ENCODE data around the gene HIVEP3.

Gene HIVEP3

DNA sequence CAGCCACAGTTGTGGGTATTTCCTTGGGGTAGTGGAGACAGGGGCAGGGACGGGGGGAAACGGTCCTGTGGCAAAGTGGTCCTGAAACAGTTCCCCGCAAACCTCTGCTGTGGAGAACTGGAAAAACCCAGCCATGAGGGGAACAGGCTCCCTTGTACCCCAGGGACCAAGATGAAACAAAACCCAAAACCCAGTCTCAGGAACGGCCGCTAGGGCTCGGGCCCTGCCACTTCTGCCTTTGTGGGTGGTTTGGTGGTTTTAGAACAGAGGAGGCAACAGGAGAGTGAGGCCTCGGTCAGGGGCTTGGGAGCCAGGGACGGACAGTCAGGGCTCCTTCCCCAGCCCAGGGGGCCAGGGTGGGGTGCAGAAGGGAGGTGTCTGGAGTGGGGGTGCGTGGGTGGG is 409.5 kb downstream of the HIVEP3 start:
- no peaks in the 10 kb centered on the region for H3K9me3 ChIP-seq (ENCODE audit: low read depth, low read length)
- no peak overlapping the region for H3K27ac ChIP-seq
- DNase-seq (ENCODE audit: low read depth, low spot score): no peak
- no peak overlapping the region for H3K4me3 ChIP-seq
- TF ChIP-seq FOXP2 (optimal IDR thresholded peaks at IDR 0.05; ENCODE audit: control extremely low read depth, extremely low read length, insufficient read depth) (no peak), POLR2AphosphoS5 (IDR thresholded peaks at IDR 0.05; ENCODE audit: borderline replicate concordance, low read depth, low read length) (no peak)
- no peaks in the 10 kb centered on the region for H3K36me3 ChIP-seq (ENCODE audit: insufficient read depth, low read length)
- no peak overlapping the region for H3K9ac ChIP-seq (ENCODE audit: insufficient read length)

DNA sequence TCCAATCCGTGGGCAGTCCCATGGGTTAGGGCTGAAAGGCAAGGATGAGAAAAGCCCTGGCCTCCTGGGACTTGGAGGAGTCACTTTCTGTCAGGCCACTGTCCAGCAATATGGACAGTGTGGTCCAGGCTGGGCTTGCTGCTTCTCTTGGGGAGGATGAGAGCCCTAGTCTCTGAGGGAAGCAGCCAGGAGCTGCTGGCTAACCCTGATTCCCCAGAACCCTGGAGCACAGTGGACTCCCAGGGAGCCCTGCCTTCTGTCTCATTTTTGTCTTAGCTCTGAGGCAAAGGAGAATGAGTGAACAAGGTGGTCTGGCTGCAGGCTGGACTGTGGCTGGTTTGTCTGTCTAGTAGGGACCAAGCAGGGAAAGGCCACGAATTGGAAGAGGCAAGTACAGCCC is 410.4 kb downstream of the HIVEP3 start:
- no peak for TF ChIP-seq EZH2 (IDR thresholded peaks at IDR 0.05)
- TF ChIP-seq POLR2AphosphoS5 (IDR thresholded peaks at IDR 0.05; ENCODE audit: borderline replicate concordance, low read depth, low read length): no peak
- no peak for TF ChIP-seq FOXP2 (optimal IDR thresholded peaks at IDR 0.05; ENCODE audit: control extremely low read depth, extremely low read length, insufficient read depth)
- no peak for DNase-seq (ENCODE audit: low read depth, low spot score)
- no peak overlapping the region for H3K27ac ChIP-seq
- no peaks in the 10 kb centered on the region for H3K9me3 ChIP-seq (ENCODE audit: low read depth, low read length)
- H3K36me3 ChIP-seq (ENCODE audit: insufficient read depth, low read length): no peaks in the 10 kb centered on the region
- H3K9ac ChIP-seq (ENCODE audit: insufficient read length): no peak overlapping the region
- no peak overlapping the region for H3K4me3 ChIP-seq

DNA sequence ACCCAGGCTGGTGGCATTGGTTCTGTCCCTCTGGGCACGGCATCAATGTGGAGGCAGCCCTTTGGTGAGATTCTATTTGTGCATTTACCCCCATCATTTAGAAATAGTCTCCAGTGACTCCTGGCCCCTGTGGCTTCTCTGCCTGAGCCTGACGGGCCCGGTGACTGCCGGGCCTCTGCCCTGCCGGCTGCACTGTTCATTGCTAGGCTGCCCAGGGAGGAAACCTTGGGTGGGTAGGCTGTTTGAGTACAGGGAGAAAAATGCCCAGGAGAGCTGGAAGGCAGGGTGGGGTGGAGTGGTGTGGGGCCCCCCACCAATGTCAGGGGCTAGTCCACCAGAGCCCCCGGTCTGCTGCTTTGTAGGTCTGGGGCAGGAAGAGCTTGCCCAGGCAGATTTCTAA is 410.9 kb downstream of the HIVEP3 start:
- Histone ChIP-seq H3K36me3 (ENCODE audit: insufficient read depth, low read length) (no peaks in the 10 kb centered on the region), H3K9ac (ENCODE audit: insufficient read length) (no peak overlapping the region), H3K9me3 (ENCODE audit: low read depth, low read length) (no peaks in the 10 kb centered on the region), H3K4me3 (no peak overlapping the region), H3K27ac (no peak overlapping the region)
- TF ChIP-seq FOXP2 (optimal IDR thresholded peaks at IDR 0.05; ENCODE audit: control extremely low read depth, extremely low read length, insufficient read depth) (no peak), EZH2 (IDR thresholded peaks at IDR 0.05) (no peak), POLR2AphosphoS5 (IDR thresholded peaks at IDR 0.05; ENCODE audit: borderline replicate concordance, low read depth, low read length) (no peak)
- DNase-seq (ENCODE audit: low read depth, low spot score): no peak

DNA sequence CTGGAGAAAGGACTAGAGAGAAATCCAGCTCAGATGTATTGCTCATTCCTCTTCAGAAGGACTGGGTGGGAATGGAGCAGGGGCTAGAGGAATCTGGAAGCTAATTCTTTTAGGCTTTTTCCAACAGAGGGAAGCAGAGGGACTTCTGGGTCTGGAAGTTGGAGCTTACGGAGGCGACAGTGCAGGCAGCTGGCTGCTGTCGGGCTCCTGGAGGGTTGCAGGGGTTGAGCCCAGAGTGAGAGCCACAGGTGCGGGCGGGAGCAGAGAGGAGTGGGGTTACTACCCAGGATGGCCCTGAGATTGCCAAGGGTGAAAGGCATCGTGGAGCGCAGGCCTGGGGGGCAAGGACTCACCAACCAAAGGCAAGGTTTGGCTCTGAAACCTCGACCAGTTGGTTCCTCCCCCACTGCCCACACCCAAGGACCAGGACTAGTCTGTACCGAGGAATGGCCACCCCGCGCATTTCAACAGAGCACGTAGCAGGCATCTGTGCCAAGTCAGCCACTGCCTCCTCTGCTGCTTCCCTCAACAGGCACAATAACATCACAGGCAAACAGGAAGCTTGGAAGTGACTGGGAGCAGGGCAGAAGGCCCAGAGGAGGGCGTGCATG is 411.5 kb downstream of the HIVEP3 start:
- H3K27ac ChIP-seq: no peak overlapping the region
- H3K9ac ChIP-seq (ENCODE audit: insufficient read length): no peak overlapping the region
- H3K36me3 ChIP-seq (ENCODE audit: insufficient read depth, low read length): no peaks in the 10 kb centered on the region
- TF ChIP-seq FOXP2 (optimal IDR thresholded peaks at IDR 0.05; ENCODE audit: control extremely low read depth, extremely low read length, insufficient read depth) (no peak), POLR2AphosphoS5 (IDR thresholded peaks at IDR 0.05; ENCODE audit: borderline replicate concordance, low read depth, low read length) (no peak), EZH2 (IDR thresholded peaks at IDR 0.05) (no peak)
- DNase-seq (ENCODE audit: low read depth, low spot score): no peak
- no peaks in the 10 kb centered on the region for H3K9me3 ChIP-seq (ENCODE audit: low read depth, low read length)
- H3K4me3 ChIP-seq: no peak overlapping the region

DNA sequence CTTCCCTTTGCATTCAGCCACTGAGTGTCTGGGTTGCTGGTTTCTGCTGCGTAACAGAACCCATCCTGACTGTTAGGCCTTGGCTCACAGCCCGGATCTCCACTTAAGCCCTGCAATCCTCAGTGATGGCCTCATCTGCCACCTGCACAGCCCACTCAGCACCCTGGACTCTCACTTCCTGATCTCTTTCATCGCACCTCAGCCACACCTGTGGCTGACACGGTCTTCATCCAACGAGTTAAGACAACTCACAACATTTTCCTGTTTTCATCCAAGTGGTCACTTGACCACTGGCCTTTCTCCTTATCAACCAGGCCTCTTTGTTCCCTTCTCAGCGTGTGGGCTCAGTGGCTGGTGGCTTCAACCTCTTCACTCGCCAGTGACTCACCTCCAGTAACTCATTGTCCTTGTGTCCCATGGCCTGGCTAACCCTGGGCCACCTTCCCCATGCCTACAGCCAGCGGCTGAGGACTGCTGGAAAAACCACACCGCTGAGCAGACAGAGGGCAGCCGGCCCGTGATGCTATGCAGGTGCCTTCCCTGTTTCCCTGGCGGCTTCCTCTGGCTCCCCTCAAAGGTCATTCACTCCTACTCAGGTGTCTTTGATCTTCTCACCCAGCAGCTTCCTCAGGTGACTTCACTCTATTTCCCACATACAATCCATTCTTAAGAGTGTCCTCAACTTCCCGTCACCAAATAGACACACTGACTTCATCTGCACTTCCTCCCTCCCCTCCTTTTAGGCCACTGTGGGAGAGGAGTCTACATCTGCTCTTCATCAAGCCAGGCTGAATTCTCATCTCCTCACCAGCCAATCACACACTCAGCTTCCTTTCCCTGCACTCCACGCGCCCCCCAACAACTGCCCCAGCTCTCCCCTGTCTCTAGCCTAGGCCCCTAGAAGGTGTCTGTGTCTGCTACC is 414.3 kb downstream of the HIVEP3 start:
- H3K4me3 ChIP-seq: peak overlapping the region; percentile 19; the same call in 1 of the 2 replicates
- H3K9ac ChIP-seq (ENCODE audit: insufficient read length): no peak overlapping the region
- H3K9me3 ChIP-seq (ENCODE audit: low read depth, low read length): no peaks in the 10 kb centered on the region
- H3K36me3 ChIP-seq (ENCODE audit: insufficient read depth, low read length): no peaks in the 10 kb centered on the region
- H3K27ac ChIP-seq: peak overlapping the region; percentile 57
- DNase-seq (ENCODE audit: low read depth, low spot score): no peak
- no peak for TF ChIP-seq EZH2 (IDR thresholded peaks at IDR 0.05)

DNA sequence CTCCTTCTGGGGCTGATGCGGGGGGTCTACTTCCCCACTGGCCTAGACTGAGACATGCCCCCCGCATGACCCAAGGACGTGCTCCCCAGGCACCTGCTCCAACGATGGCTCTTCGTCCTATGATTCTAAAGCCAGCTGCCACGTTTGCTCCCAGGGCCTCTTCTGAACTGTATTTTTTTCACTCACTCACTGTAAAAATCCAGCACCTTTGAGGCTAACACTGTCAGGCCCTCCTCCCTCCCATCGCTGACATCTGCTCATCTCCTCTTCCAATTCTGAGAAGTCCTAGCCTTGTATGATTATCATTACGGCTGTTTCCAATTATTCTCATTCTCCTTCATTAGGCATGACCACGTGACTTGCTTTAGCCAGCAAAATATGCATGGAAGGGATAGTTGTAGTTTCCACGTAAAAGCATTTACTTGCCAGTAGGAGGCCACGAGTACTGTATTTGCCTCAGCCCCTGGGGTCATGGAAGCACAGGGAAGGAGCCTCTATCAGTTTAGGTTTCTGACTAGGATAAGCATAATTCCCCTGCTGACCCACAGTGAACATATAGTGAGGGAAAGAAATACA is 415.1 kb downstream of the HIVEP3 start:
- H3K27ac ChIP-seq: peak overlapping the region; percentile 57
- H3K36me3 ChIP-seq (ENCODE audit: insufficient read depth, low read length): no peaks in the 10 kb centered on the region
- peak; percentile 26 for DNase-seq (ENCODE audit: low read depth, low spot score)
- peak overlapping the region; percentile 19; the same call in 1 of the 2 replicates for H3K4me3 ChIP-seq
- TF ChIP-seq EZH2 (IDR thresholded peaks at IDR 0.05): no peak
- TF ChIP-seq FOXP2 (optimal IDR thresholded peaks at IDR 0.05; ENCODE audit: control extremely low read depth, extremely low read length, insufficient read depth): no peak
- TF ChIP-seq POLR2AphosphoS5 (IDR thresholded peaks at IDR 0.05; ENCODE audit: borderline replicate concordance, low read depth, low read length): no peak
- H3K9me3 ChIP-seq (ENCODE audit: low read depth, low read length): no peaks in the 10 kb centered on the region
- H3K9ac ChIP-seq (ENCODE audit: insufficient read length): no peak overlapping the region

DNA sequence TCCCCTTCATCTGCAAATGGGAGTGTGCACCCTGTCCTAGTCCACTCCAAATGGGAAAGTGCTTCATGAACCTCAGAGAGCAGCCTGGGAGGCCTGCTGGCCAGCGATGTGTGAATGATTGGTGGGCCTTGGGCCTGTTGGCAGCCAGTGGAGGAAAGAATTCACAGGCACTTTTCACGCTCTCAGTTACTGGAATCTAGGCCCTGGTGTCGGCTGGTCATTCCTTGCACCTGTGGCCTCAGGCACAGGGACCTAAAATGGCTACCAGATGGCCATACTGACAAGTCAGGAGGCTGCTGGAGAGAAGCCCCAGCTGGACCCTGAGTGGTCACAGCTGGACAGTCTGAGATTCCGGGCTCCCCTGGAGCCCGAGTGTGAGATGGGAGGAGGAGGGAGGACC is 415.8 kb downstream of the HIVEP3 start:
- Histone ChIP-seq H3K9ac (ENCODE audit: insufficient read length) (no peak overlapping the region), H3K36me3 (ENCODE audit: insufficient read depth, low read length) (no peaks in the 10 kb centered on the region), H3K4me3 (no peak overlapping the region), H3K27ac (no peak overlapping the region), H3K9me3 (ENCODE audit: low read depth, low read length) (no peaks in the 10 kb centered on the region)
- DNase-seq (ENCODE audit: low read depth, low spot score): no peak
- TF ChIP-seq EZH2 (IDR thresholded peaks at IDR 0.05) (no peak), POLR2AphosphoS5 (IDR thresholded peaks at IDR 0.05; ENCODE audit: borderline replicate concordance, low read depth, low read length) (no peak), FOXP2 (optimal IDR thresholded peaks at IDR 0.05; ENCODE audit: control extremely low read depth, extremely low read length, insufficient read depth) (no peak)

DNA sequence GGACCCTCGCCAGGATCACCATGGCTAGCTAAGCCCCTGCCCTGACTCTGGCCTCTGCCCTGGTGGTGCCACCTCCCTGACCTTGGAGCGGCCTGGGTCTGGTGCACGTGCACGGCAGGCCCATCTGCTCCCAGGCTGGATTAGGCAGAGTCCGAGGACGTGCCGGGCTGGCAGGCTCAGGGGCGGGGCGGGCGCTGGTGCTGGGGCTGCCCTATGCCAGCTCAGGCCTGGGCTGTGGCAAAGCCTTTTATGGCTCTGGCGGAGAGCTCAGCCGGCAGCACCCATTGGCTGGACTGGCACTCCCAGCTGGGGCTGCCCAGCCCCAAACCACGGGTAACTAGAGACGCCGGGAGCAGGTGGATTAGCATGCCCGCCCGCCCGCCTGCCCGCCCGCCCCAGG is 417.1 kb downstream of the HIVEP3 start:
- Histone ChIP-seq H3K36me3 (ENCODE audit: insufficient read depth, low read length) (no peaks in the 10 kb centered on the region), H3K9me3 (ENCODE audit: low read depth, low read length) (no peaks in the 10 kb centered on the region), H3K9ac (ENCODE audit: insufficient read length) (no peak overlapping the region), H3K27ac (no peak overlapping the region), H3K4me3 (no peak overlapping the region)
- TF ChIP-seq POLR2AphosphoS5 (IDR thresholded peaks at IDR 0.05; ENCODE audit: borderline replicate concordance, low read depth, low read length) (no peak), FOXP2 (optimal IDR thresholded peaks at IDR 0.05; ENCODE audit: control extremely low read depth, extremely low read length, insufficient read depth) (no peak), EZH2 (IDR thresholded peaks at IDR 0.05) (no peak)
- no peak for DNase-seq (ENCODE audit: low read depth, low spot score)
